WTC11 (cell line): Measurements from ENCODE around the gene BORCS5.

Experiments used
- CBFB ChIP-seq: sonication (generic); formaldehyde crosslinking; IDR thresholded peaks from 2 replicates; pipeline ENCODE4 v1.8.1; 2022; ENCODE audit warnings: mild to moderate bottlenecking, low read depth, missing genetic modification reagents
- ELF4 ChIP-seq: sonication (generic); formaldehyde crosslinking; IDR thresholded peaks from 2 replicates; pipeline ENCODE4 v1.8.1; 2022; ENCODE audit warnings: low read depth, mild to moderate bottlenecking, moderate library complexity, missing genetic modification reagents
- FOXP1 ChIP-seq: sonication (generic); formaldehyde crosslinking; IDR thresholded peaks from 2 replicates; pipeline ENCODE4 v1.8.0; 2022; ENCODE audit warnings: missing genetic modification reagents, mild to moderate bottlenecking, moderate library complexity, borderline replicate concordance
- IRF2 ChIP-seq: sonication (generic); formaldehyde crosslinking; IDR thresholded peaks from 2 replicates; pipeline ENCODE4 v1.8.0; 2022; ENCODE audit warnings: low read depth, missing genetic modification reagents, borderline replicate concordance
- MAX ChIP-seq: sonication (generic); formaldehyde crosslinking; IDR thresholded peaks from 2 replicates; pipeline ENCODE4 v1.8.0; 2022; ENCODE audit warnings: mild to moderate bottlenecking, missing genetic modification reagents
- MYBL2 ChIP-seq: sonication (generic); formaldehyde crosslinking; IDR thresholded peaks from 2 replicates; pipeline ENCODE4 v1.8.1; 2023; ENCODE audit warnings: mild to moderate bottlenecking, moderate library complexity, missing genetic modification reagents
- SMAD4 ChIP-seq: sonication (generic); formaldehyde crosslinking; IDR thresholded peaks from 2 replicates; pipeline ENCODE4 v1.8.0; 2022; ENCODE audit warnings: mild to moderate bottlenecking, missing genetic modification reagents
- SP1 ChIP-seq: sonication (generic); formaldehyde crosslinking; conservative IDR thresholded peaks from 2 replicates; pipeline ENCODE4 v1.8.1; 2022; ENCODE audit warnings: missing genetic modification reagents
- ZBTB43 ChIP-seq: sonication (generic); formaldehyde crosslinking; IDR thresholded peaks from 2 replicates; pipeline ENCODE4 v1.8.1; 2023; ENCODE audit warnings: mild to moderate bottlenecking, missing genetic modification reagents
- ZNF121 ChIP-seq: sonication (generic); formaldehyde crosslinking; IDR thresholded peaks from 2 replicates; pipeline ENCODE4 v1.8.0; 2023; ENCODE audit warnings: missing genetic modification reagents
- ZNF263 ChIP-seq: sonication (generic); formaldehyde crosslinking; IDR thresholded peaks from 2 replicates; pipeline ENCODE4 v1.8.1; 2022; ENCODE audit warnings: low read depth, mild to moderate bottlenecking, moderate library complexity, missing genetic modification reagents
- ZNF671 ChIP-seq: fragments of 250-450 bp; sonication (Bioruptor Pico); IDR thresholded peaks from 2 replicates; pipeline ENCODE4 v1.8.0; 2021; ENCODE audit warnings: mild to moderate bottlenecking
- TF ChIP-seq, protein P1 (sequence below): fragments of 200-600 bp; IDR thresholded peaks from 2 replicates; pipeline ENCODE4 v1.8.0; 2022; ENCODE audit warnings: antibody characterized with exemption

GRCh38 chr12:12445165-12445881 is 88.4 kb downstream of the BORCS5 start:
- TF ChIP-seq MYBL2 (CRISPR knock-in tag): no peak
- TF ChIP-seq, protein P1, sequence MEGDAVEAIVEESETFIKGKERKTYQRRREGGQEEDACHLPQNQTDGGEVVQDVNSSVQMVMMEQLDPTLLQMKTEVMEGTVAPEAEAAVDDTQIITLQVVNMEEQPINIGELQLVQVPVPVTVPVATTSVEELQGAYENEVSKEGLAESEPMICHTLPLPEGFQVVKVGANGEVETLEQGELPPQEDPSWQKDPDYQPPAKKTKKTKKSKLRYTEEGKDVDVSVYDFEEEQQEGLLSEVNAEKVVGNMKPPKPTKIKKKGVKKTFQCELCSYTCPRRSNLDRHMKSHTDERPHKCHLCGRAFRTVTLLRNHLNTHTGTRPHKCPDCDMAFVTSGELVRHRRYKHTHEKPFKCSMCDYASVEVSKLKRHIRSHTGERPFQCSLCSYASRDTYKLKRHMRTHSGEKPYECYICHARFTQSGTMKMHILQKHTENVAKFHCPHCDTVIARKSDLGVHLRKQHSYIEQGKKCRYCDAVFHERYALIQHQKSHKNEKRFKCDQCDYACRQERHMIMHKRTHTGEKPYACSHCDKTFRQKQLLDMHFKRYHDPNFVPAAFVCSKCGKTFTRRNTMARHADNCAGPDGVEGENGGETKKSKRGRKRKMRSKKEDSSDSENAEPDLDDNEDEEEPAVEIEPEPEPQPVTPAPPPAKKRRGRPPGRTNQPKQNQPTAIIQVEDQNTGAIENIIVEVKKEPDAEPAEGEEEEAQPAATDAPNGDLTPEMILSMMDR: no peak
- no peak for TF ChIP-seq ELF4
- no peak for TF ChIP-seq IRF2 (CRISPR knock-in tag)
- no peak for TF ChIP-seq ZNF671 (CRISPR knock-in tag)
- TF ChIP-seq ZBTB43 (CRISPR knock-in tag): no peak
- TF ChIP-seq ZNF263: no peak
- TF ChIP-seq ZNF121: no peak
- no peak for TF ChIP-seq SP1 (CRISPR knock-in tag)
- no peak for TF ChIP-seq SMAD4
- TF ChIP-seq MAX: no peak
- no peak for TF ChIP-seq FOXP1 (CRISPR knock-in tag)
- TF ChIP-seq CBFB: no peak
